HUES6 (cell line): ENCODE data around the gene SIPA1L3.

Source experiments
- H3K27ac ChIP-seq: 2 replicates; pipeline ENCODE4 v1.7.0; 2013; ENCODE audit warnings: low read depth, mild to moderate bottlenecking, low read length, inconsistent platforms
- H3K27me3 ChIP-seq: 2 replicates; pipeline ENCODE4 v1.6.1; 2013; ENCODE audit warnings: low read length; ENCODE audit not compliant: control insufficient read depth, insufficient read depth
- H3K36me3 ChIP-seq: 2 replicates; pipeline ENCODE4 v1.6.1; 2013; ENCODE audit warnings: low read length; ENCODE audit not compliant: control insufficient read depth, insufficient read depth
- H3K4me1 ChIP-seq: 2 replicates; pipeline ENCODE4 v1.6.1; 2013; ENCODE audit warnings: low read length; ENCODE audit not compliant: control insufficient read depth, insufficient read depth
- H3K4me3 ChIP-seq: 2 replicates; pipeline ENCODE4 v1.5.1; 2013; ENCODE audit warnings: low read depth, low read length
- H3K9ac ChIP-seq: one replicate; pipeline ENCODE4 v1.6.1; 2013; ENCODE audit warnings: mild to moderate bottlenecking, low read length
- H3K9me3 ChIP-seq: 2 replicates; pipeline ENCODE4 v1.6.1; 2013; ENCODE audit warnings: low read depth, low read length; ENCODE audit not compliant: control insufficient read depth, insufficient read depth

Gene SIPA1L3

GRCh38 chr19:37893845-37894575 lies 13.0 kb upstream of the SIPA1L3 start:
- no peaks in the 10 kb centered on the region for H3K9me3 ChIP-seq

GRCh38 chr19:37896180-37896579 lies 10.8 kb upstream of the SIPA1L3 start:
- no peaks in the 10 kb centered on the region for H3K36me3 ChIP-seq
- no peak overlapping the region for H3K27ac ChIP-seq
- no peak overlapping the region for H3K4me3 ChIP-seq
- no peaks in the 10 kb centered on the region for H3K4me1 ChIP-seq
- H3K9ac ChIP-seq, result peak overlapping the region; percentile 19
- H3K9me3 ChIP-seq, result no peaks in the 10 kb centered on the region
- H3K27me3 ChIP-seq, result peaks cover 7% of the 10 kb centered on the region; the same call in 1 of the 2 replicates

More at GRCh38 chr19:37893845-37894575, 13.0 kb upstream of the SIPA1L3 start:
- Histone ChIP-seq H3K36me3 (no peaks in the 10 kb centered on the region), H3K4me3 (no peak overlapping the region), H3K4me1 (no peaks in the 10 kb centered on the region), H3K9ac (no peak overlapping the region), H3K27ac (no peak overlapping the region), H3K27me3 (peaks cover 11% of the 10 kb centered on the region)

GRCh38 chr19:37899453-37899852 lies 7.6 kb upstream of the SIPA1L3 start:
- H3K27me3 ChIP-seq, result no peaks in the 10 kb centered on the region
- H3K27ac ChIP-seq, result no peak overlapping the region
- no peak overlapping the region for H3K9ac ChIP-seq
- no peaks in the 10 kb centered on the region for H3K9me3 ChIP-seq
- H3K4me3 ChIP-seq, result no peak overlapping the region
- H3K4me1 ChIP-seq, result no peaks in the 10 kb centered on the region
- H3K36me3 ChIP-seq, result no peaks in the 10 kb centered on the region

GRCh38 chr19:37899966-37900365 lies 7.0 kb upstream of the SIPA1L3 start:
- Histone ChIP-seq H3K9ac (no peak overlapping the region), H3K36me3 (no peaks in the 10 kb centered on the region), H3K9me3 (no peaks in the 10 kb centered on the region), H3K4me3 (no peak overlapping the region), H3K27ac (no peak overlapping the region), H3K27me3 (no peaks in the 10 kb centered on the region), H3K4me1 (no peaks in the 10 kb centered on the region)

GRCh38 chr19:37902668-37903067 lies 4.3 kb upstream of the SIPA1L3 start:
- Histone ChIP-seq H3K4me3 (no peak overlapping the region), H3K4me1 (peaks cover 7% of the 10 kb centered on the region), H3K9me3 (no peaks in the 10 kb centered on the region), H3K27me3 (no peaks in the 10 kb centered on the region), H3K9ac (no peak overlapping the region), H3K36me3 (no peaks in the 10 kb centered on the region), H3K27ac (no peak overlapping the region)

- Histone ChIP-seq H3K27ac (no peak overlapping the region), H3K9ac (no peak overlapping the region), H3K4me1 (peaks cover 12% of the 10 kb centered on the region), H3K9me3 (no peaks in the 10 kb centered on the region), H3K27me3 (no peaks in the 10 kb centered on the region), H3K4me3 (no peak overlapping the region), H3K36me3 (no peaks in the 10 kb centered on the region)
These were observed 3.9 kb upstream of the SIPA1L3 start for GRCh38 chr19:37903096-37903495.

GRCh38 chr19:37905946-37906868 lies 801 bp upstream of the SIPA1L3 start, which contains the start of gene WDR87:
Gene WDR87 (minus strand): TSS chr19:37906594. CDS start chr19:37898239, 8,355 bp downstream.
- Histone ChIP-seq H3K36me3 (no peaks in the 10 kb centered on the region), H3K4me3 (peak within 1 kb of the TSS; percentile 94), H3K4me1 (peaks cover 24% of the 10 kb centered on the region), H3K9me3 (no peaks in the 10 kb centered on the region), H3K9ac (peak within 1 kb of the TSS; percentile 79), H3K27ac (peak within 1 kb of the TSS; percentile 57), H3K27me3 (no peaks in the 10 kb centered on the region)

- Histone ChIP-seq H3K4me3 (peak overlapping the region; percentile 94), H3K27me3 (no peaks in the 10 kb centered on the region), H3K9me3 (no peaks in the 10 kb centered on the region), H3K4me1 (peaks cover 24% of the 10 kb centered on the region), H3K36me3 (no peaks in the 10 kb centered on the region), H3K9ac (peak overlapping the region; percentile 76), H3K27ac (no peak overlapping the region)
These were observed 887 bp downstream of the SIPA1L3 start for GRCh38 chr19:37907735-37908455.

- Histone ChIP-seq H3K4me3 (no peak overlapping the region), H3K4me1 (peaks cover 29% of the 10 kb centered on the region), H3K9me3 (no peaks in the 10 kb centered on the region), H3K36me3 (no peaks in the 10 kb centered on the region), H3K9ac (no peak overlapping the region), H3K27me3 (no peaks in the 10 kb centered on the region), H3K27ac (no peak overlapping the region)
These were observed 2.7 kb downstream of the SIPA1L3 start for GRCh38 chr19:37909661-37910199.

GRCh38 chr19:37914908-37915307 lies 7.9 kb downstream of the SIPA1L3 start:
- H3K9ac ChIP-seq, result no peak overlapping the region
- peaks cover 12% of the 10 kb centered on the region for H3K4me1 ChIP-seq
- H3K27ac ChIP-seq, result no peak overlapping the region
- H3K9me3 ChIP-seq, result no peaks in the 10 kb centered on the region
- no peaks in the 10 kb centered on the region for H3K36me3 ChIP-seq
- H3K27me3 ChIP-seq, result no peaks in the 10 kb centered on the region
- H3K4me3 ChIP-seq, result no peak overlapping the region
